Lower lobe of right lung (tissue), 2 donors: ENCODE results near the gene GHR. TPM values are rescaled to one million over a fixed set of nuclear protein-coding genes. Genes with fewer than 3 reads are reported as not detected.

Experiments
- ATAC-seq, 2 donors: fragments of 200-7000 bp; cut with Tn5 transposase; one replicate each; pipeline ENCODE4 v1.9.1; 2020 to 2022; ENCODE audit warnings: mild to moderate bottlenecking in 2 of 2, moderate library complexity in 2 of 2
- DNase-seq: peaks from one replicate; pipeline ENCODE4 v3.0.0-alpha.2; 2020
- H3K27ac ChIP-seq: fragments of 200-600 bp; one replicate; pipeline ENCODE4 v1.8.0; 2022
- H3K27me3 ChIP-seq: fragments of 200-600 bp; one replicate; pipeline ENCODE4 v1.8.0; 2022; ENCODE audit warnings: low read depth
- H3K36me3 ChIP-seq: fragments of 200-600 bp; one replicate; pipeline ENCODE4 v1.8.0; 2022; ENCODE audit warnings: mild to moderate bottlenecking
- H3K4me1 ChIP-seq: fragments of 200-600 bp; one replicate; pipeline ENCODE4 v1.8.0; 2022
- H3K4me3 ChIP-seq: fragments of 200-600 bp; one replicate; pipeline ENCODE4 v1.8.0; 2022; ENCODE audit warnings: mild to moderate bottlenecking
- H3K9me3 ChIP-seq: fragments of 200-600 bp; one replicate; pipeline ENCODE4 v1.8.0; 2022
- CTCF ChIP-seq: fragments of 200-600 bp; IDR thresholded peaks from one replicate; pipeline ENCODE4 v1.8.0; 2022; ENCODE audit warnings: antibody characterized with exemption, mild to moderate bottlenecking
- intact Hi-C: fragments of 100-400 bp; cut with DNase I; formaldehyde crosslinking; loops from one replicate; pipeline ENCODE4 v1.11.0; 2022
- total RNA-seq: library from RNA; stranded (reverse); fragmentation: NEBNext Ultra II Directional; extraction: Animal tissue kit (Norgen Biotek cat#: 25700); gene quantifications from one replicate; pipeline ENCODE4 v1.2.1, GENCODE V29; 2021
- donor health status: DM: no; HTN: yes; CAD: no; lungs with severe emphysema.

Gene GHR
- total RNA-seq, 1 donor from 2014 or later = 5.2 TPM

- no peak for TF ChIP-seq CTCF
- no peak for ATAC-seq
- Histone ChIP-seq H3K27ac (no peak overlapping the region), H3K4me3 (no peak overlapping the region), H3K4me1 (no peaks in the 10 kb centered on the region), H3K27me3 (no peaks in the 10 kb centered on the region), H3K36me3 (no peaks in the 10 kb centered on the region), H3K9me3 (peaks cover 5% of the 10 kb centered on the region)
- intact Hi-C loops = no loop called here
- DNase-seq = no peak
These were observed 33.1 kb upstream of the GHR start for GRCh38 chr5:42390115-42390514.

- DNase-seq (no peak), ATAC-seq (no peak)
- H3K4me3 ChIP-seq = no peak overlapping the region
- H3K9me3 ChIP-seq = peaks cover 5% of the 10 kb centered on the region
- TF ChIP-seq CTCF = no peak
- no peaks in the 10 kb centered on the region for H3K27me3 ChIP-seq
- H3K36me3 ChIP-seq = no peaks in the 10 kb centered on the region
- H3K27ac ChIP-seq = no peak overlapping the region
- H3K4me1 ChIP-seq = no peaks in the 10 kb centered on the region
- intact Hi-C loops = no loop called here
These were observed 30.3 kb upstream of the GHR start for GRCh38 chr5:42392917-42393316.

- H3K27ac ChIP-seq = no peak overlapping the region
- TF ChIP-seq CTCF = no peak
- ATAC-seq = peak in 1 of 2 donors; percentile 13
- no peaks in the 10 kb centered on the region for H3K4me1 ChIP-seq
- H3K9me3 ChIP-seq = peaks cover 5% of the 10 kb centered on the region
- H3K4me3 ChIP-seq = no peak overlapping the region
- intact Hi-C loops = no loop called here
- H3K36me3 ChIP-seq = no peaks in the 10 kb centered on the region
- no peak for DNase-seq
- no peaks in the 10 kb centered on the region for H3K27me3 ChIP-seq
These were observed 27.1 kb upstream of the GHR start for GRCh38 chr5:42396111-42396510.

- TF ChIP-seq CTCF = no peak
- Histone ChIP-seq H3K27me3 (no peaks in the 10 kb centered on the region), H3K36me3 (no peaks in the 10 kb centered on the region), H3K9me3 (peaks cover 5% of the 10 kb centered on the region), H3K4me3 (no peak overlapping the region), H3K27ac (no peak overlapping the region), H3K4me1 (no peaks in the 10 kb centered on the region)
- no peak for DNase-seq
- no peak for ATAC-seq
- intact Hi-C loops = no loop called here
These were observed 26.0 kb upstream of the GHR start for GRCh38 chr5:42397267-42397666.

GRCh38 chr5:42399702-42400101 lies 23.5 kb upstream of the GHR start:
- DNase-seq = no peak
- intact Hi-C loops = no loop called here
- Histone ChIP-seq H3K9me3 (no peaks in the 10 kb centered on the region), H3K4me1 (no peaks in the 10 kb centered on the region), H3K36me3 (no peaks in the 10 kb centered on the region), H3K4me3 (no peak overlapping the region), H3K27me3 (no peaks in the 10 kb centered on the region), H3K27ac (no peak overlapping the region)
- no peak for ATAC-seq
- TF ChIP-seq CTCF = no peak

GRCh38 chr5:42400474-42400873 lies 22.8 kb upstream of the GHR start:
- TF ChIP-seq CTCF = no peak
- H3K4me3 ChIP-seq = no peak overlapping the region
- H3K4me1 ChIP-seq = no peaks in the 10 kb centered on the region
- DNase-seq (no peak), ATAC-seq (no peak)
- H3K27me3 ChIP-seq = no peaks in the 10 kb centered on the region
- H3K36me3 ChIP-seq = no peaks in the 10 kb centered on the region
- H3K27ac ChIP-seq = no peak overlapping the region
- intact Hi-C loops = no loop called here
- no peaks in the 10 kb centered on the region for H3K9me3 ChIP-seq
